ENCODE measurements around the gene SYNM. TPM values are rescaled to one million over a fixed set of nuclear protein-coding genes. Genes with fewer than 3 reads are reported as not detected.

The SYNM gene
- total RNA-seq, 4 donors from 2014 or later = 1,866 to 2,563 (median 2,454) TPM

- intact Hi-C loops (cut with DNase I) = no loop called here
- Histone ChIP-seq H3K9me3 (no peaks in the 10 kb centered on the region), H3K4me3 (no peak overlapping the region), H3K4me1 (peaks cover 0 to 41% (median 23%) of the 10 kb centered on the region in 4 donors), H3K27ac (replicated peaks in 1 of 4) (peak overlapping the region; percentile 48 to 63 (median 49)), H3K36me3 (peaks cover 0 to 26% (median 14%) of the 10 kb centered on the region in 4 donors), H3K27me3 (no peaks in the 10 kb centered on the region)
- WGBS = 47% methylated on average over 3 of the region's 3 CpGs
- no peak for DNase-seq (ENCODE audit: extremely low spot score)
- TF ChIP-seq POLR2AphosphoS5 (IDR thresholded peaks at IDR 0.05) = no peak
- no peak for TF ChIP-seq POLR2A (IDR thresholded peaks at IDR 0.05; ENCODE audit: low read depth)
- no peak for TF ChIP-seq CTCF (IDR thresholded peaks at IDR 0.05)
- TF ChIP-seq EP300 (IDR thresholded peaks at IDR 0.05) = no peak
Observed at GRCh38 chr15:99157456-99157855, 52.6 kb downstream of the SYNM start.

GRCh38 chr15:99158626-99159412 is 53.9 kb downstream of the SYNM start:
- WGBS = 86% methylated on average over 4 of the region's 6 CpGs

GRCh38 chr15:99163271-99164062 is 58.6 kb downstream of the SYNM start:
- Histone ChIP-seq H3K9me3 (no peaks in the 10 kb centered on the region), H3K27ac (replicated peaks in 1 of 4) (peak overlapping the region in 3 of 4 donors; percentile 30 to 99 (median 98)), H3K4me1 (peaks cover 10 to 49% (median 34%) of the 10 kb centered on the region in 4 donors), H3K36me3 (peaks cover 0 to 41% (median 21%) of the 10 kb centered on the region in 4 donors), H3K4me3 (no peak overlapping the region), H3K27me3 (no peaks in the 10 kb centered on the region)
- 89% methylated on average over 4 of the region's 4 CpGs for WGBS
- TF ChIP-seq POLR2A (IDR thresholded peaks at IDR 0.05; ENCODE audit: low read depth) = no peak
- no peak for TF ChIP-seq EP300 (IDR thresholded peaks at IDR 0.05)
- no peak for TF ChIP-seq POLR2AphosphoS5 (IDR thresholded peaks at IDR 0.05)
- TF ChIP-seq CTCF (IDR thresholded peaks at IDR 0.05) = no peak
- intact Hi-C loops (cut with DNase I) = no loop called here
- DNase-seq (ENCODE audit: extremely low spot score) = peak; percentile 57

More at GRCh38 chr15:99158626-99159412, 53.9 kb downstream of the SYNM start:
- H3K4me1 ChIP-seq = peaks cover 0 to 41% (median 21%) of the 10 kb centered on the region in 4 donors
- peaks cover 0 to 26% (median 16%) of the 10 kb centered on the region in 4 donors for H3K36me3 ChIP-seq
- H3K27me3 ChIP-seq = no peaks in the 10 kb centered on the region
- H3K9me3 ChIP-seq = no peaks in the 10 kb centered on the region
- peak overlapping the region in 3 of 4 donors; percentile 48 to 63 (median 49) for H3K27ac ChIP-seq (replicated peaks in 1 of 4)
- H3K4me3 ChIP-seq = no peak overlapping the region
- DNase-seq (ENCODE audit: extremely low spot score) = no peak
- intact Hi-C loops (cut with DNase I) = no loop called here
- no peak for TF ChIP-seq POLR2A (IDR thresholded peaks at IDR 0.05; ENCODE audit: low read depth)
- TF ChIP-seq POLR2AphosphoS5 (IDR thresholded peaks at IDR 0.05) = no peak
- no peak for TF ChIP-seq CTCF (IDR thresholded peaks at IDR 0.05)
- no peak for TF ChIP-seq EP300 (IDR thresholded peaks at IDR 0.05)

GRCh38 chr15:99164119-99164518 is 59.2 kb downstream of the SYNM start:
- H3K9me3 ChIP-seq = no peaks in the 10 kb centered on the region
- peaks cover 0 to 36% (median 19%) of the 10 kb centered on the region in 4 donors for H3K36me3 ChIP-seq
- DNase-seq (ENCODE audit: extremely low spot score) = peak; percentile 34
- peaks cover 15 to 50% (median 40%) of the 10 kb centered on the region in 4 donors for H3K4me1 ChIP-seq
- intact Hi-C loops (cut with DNase I) = no loop called here
- TF ChIP-seq POLR2AphosphoS5 (IDR thresholded peaks at IDR 0.05) (no peak), EP300 (IDR thresholded peaks at IDR 0.05) (no peak), POLR2A (IDR thresholded peaks at IDR 0.05; ENCODE audit: low read depth) (no peak), CTCF (IDR thresholded peaks at IDR 0.05) (no peak)
- no peak overlapping the region for H3K4me3 ChIP-seq
- no peaks in the 10 kb centered on the region for H3K27me3 ChIP-seq
- 96% methylated on average over 3 of the region's 3 CpGs for WGBS
- H3K27ac ChIP-seq (replicated peaks in 1 of 4) = peak overlapping the region; percentile 95 to 99 (median 98)
